GM19467 (cell line): ENCODE measurements around the gene GPRIN1.

Experiments used
- ATAC-seq: cut with Tn5 transposase; IDR thresholded peaks from one replicate; pipeline ENCODE4 v1.9.1; 2021; ENCODE audit warnings: mild to moderate bottlenecking, moderate library complexity; ENCODE audit not compliant: unreplicated experiment

Gene GPRIN1

DNA sequence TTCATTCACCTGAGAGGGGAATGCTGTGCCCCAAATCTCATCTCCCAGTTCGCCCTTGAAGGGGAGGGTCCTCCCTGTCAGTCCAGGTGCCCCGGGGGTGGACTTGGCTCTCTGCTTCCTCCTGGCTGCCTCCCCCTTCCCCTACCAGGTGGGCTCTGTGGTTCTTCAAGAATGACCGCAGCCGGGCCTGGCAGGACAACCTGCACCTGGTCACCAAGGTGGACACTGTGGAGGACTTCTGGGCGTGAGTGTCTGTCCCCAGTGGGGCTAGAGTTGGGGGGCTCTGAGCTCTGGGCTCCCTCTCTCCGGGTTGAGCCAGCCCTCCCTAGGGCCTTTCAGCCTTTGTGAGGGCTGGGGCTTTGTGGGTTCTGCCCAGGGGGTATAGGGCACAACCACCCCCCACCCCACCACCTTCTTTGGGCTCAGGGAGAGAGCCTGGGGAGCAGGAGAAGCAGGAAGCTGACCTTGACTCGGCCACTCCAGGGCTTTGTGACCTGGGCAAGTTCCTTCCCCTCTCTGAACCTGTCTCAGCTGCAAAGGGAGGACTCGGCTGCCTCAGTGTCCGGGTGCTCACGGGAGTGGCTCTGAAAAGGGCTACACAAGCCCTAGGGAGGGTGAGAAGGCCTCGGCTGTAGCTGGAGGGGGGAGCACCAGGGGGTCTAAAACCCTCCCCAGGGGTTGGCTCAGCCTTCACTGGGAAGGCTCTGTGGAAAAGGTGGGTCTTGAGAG, 33.7 kb upstream of the GPRIN1 start:
- ATAC-seq, result no peak

DNA sequence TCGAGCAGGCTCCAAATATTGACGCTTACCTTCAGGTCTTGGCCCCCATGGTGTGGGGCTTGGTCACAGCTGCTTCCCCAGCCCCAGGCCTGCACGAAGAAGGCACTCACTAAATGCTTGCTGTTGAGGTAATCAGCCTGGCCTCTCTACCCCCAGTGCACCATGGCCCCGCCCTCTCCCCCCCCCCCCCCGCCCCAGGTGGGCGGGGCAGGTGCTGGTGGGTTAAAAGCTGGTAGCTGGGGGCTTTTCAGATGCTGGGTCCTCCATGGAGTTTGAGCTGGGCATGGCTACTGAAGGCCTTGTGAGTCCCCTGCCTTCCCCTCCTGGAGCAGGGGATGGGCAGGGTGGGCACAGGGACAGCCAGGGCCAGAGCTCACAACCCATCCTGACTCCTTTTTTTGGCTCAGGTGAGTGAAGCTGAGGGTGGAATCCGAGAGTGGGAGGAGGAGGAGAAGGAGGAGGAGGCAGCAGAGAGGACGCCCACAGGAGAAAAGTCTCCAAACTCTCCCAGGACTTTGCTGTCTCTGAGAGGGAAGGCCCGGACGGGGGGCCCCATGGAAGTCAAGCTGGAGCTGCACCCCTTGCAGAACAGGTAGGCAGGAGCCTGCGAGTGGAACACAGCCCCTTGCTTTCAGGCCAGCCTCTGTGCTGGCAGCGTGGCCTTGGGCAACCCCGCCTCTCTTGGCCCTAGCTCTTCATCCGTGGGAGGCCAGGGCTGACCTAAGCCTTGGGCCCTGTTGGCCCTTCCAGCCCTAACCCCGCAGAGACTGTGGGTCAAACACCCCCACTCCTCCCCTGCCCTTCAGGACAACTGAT, 32.9 kb upstream of the GPRIN1 start:
- no peak for ATAC-seq

DNA sequence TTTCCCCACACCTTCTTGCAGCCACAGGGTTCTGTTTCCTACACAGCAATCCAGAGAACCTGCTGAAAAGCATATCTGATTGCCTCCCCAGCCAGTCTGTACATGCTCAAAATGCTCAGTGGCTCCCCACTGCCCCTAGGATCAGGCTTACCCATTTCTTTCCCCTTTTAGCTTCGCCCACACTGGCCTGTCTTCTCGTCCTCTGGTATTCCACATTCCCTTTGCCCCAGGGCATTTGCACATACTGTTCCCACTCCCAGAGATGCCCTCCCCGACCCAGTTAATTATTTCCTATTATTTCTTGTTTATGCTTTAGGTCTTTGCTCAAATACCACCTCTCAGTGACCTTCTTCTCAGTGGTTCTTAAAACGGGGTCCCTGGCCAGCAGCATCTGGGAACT, 30.7 kb upstream of the GPRIN1 start:
- no peak for ATAC-seq

DNA sequence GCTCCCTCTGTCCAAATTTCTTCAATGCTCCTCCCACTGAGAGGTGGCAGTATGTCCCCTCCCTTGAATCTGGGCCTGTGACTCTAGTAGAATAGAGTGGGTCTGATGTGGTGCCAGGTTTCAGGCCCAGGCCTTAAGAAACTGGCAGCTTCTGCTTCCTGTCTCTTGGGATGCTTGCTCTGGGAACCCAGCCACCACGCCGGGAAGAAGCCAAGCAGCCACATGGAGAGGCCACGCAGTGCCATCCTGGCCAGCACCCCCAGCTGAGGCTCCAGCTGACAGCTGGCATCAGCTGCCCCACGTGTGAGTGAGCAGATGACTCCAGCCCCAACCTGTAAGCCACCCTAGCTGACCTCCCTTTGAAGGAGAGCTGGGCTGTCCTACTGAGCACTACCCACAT, 30.0 kb upstream of the GPRIN1 start:
- no peak for ATAC-seq

DNA sequence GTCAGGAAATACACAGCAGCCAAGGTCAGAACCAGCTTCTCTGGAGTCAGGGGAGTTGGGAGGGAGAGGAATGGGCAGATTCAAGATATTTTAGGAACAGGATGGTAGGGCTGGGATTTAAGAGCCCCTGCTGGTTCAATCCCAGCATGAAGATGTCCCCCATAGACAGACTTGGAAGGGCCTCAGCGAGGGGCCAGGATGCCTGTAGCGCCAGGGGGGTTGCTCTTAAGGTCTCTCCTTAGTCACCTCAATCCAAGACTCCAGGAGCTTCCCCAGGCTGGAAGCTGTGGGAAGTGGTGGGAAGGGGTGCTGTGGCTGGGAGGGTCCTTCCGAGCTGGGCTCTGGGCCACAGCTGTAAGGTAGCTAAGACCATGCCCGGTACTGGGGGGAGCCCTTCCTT, 29.3 kb upstream of the GPRIN1 start:
- no peak for ATAC-seq

DNA sequence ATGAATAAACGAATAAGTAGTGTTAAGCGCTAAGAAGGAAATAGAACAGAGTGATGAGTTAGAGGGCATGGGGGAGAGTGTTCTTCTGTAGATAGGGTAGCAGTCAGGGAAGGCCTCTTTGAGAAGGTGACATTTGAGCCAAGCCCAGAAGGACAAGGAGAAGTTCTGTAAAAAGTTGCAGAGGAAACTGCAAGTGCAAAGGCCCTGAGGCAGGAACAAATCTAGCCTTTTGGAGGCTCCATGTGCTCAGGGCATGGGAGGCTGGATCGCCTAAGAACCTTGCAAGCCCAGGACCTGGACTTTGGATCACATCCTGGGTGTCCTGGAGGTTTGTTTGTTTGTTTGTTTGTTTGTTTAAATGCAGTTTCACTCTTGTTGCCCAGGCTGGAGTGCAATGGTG, 28.5 kb upstream of the GPRIN1 start:
- no peak for ATAC-seq

DNA sequence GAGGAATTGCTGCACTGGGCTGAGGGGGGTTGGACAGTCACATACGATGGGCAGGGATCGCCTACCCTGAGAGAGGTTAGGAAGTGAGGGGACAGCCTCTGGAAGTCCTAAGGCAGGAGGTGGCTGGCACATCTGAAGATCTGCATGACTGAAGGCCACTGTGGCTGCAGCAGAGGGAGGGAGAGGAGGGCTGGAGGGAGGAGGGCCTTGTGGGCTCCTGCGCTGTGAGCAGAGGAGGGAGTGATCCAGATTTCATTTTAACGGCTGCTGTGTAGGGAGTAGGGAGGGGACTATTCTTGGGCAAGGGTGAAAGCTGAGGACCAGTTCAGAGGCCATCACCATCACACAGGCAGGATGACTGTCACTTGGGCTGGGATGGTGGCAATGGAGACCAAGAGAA, 27.6 kb upstream of the GPRIN1 start:
- no peak for ATAC-seq

DNA sequence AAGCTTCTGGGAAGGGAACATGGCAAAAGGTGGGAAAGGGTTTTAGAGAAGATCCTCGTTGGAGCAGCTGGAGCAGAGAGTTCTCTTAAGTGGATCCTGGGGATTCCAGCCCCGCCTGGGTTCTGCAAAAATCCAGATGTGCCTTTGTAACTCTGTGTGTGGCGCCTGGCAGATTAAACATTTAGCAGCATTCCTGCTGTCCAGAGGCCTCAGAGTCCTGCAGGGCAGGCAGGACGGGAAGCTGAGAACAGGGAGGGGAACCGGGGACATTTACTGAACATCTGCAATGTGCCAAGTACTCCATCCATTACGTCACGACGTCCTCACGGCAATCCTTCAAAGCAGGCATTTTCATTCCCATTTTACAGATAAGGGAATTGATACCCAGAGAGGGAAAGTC, 26.5 kb upstream of the GPRIN1 start:
- ATAC-seq, result no peak

DNA sequence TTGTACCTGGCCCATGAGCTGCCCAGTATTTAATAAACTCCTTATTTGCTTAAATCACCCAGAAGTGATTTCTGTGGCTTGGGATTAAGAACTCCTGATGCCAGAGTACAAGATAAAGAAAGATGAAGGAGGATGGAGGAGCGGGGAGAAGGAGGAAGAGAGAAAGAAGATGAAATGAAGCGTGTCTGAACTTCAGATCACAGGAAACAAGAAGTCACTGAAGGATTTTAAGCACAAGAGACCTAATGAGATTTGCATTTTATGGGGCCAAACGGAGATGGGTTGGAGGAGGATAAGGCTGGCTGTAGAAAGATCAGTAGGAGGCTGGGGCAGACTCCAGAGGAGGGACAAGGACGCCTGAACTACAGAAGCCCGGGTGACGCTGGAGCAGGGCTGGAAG, 23.6 kb upstream of the GPRIN1 start:
- ATAC-seq, result no peak

DNA sequence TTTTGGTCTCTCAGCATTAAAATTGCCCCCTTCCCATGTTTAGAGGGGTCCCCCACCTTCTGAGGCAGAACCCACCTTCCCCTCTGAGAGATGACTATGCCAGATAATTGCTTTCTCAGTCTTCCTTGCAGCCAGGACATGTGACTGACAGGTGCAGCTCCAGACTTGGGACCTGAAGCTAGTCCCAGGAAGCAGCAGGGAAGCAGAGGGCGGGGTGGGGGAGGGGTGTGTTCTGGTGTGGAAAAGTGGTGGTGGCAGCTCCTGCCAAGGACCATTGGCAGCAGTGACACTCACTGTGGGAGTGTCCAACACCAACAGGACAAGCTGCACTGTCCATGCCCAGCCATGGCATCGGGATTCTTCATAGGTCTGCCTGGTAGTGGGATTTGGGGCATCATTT, 22.8 kb upstream of the GPRIN1 start:
- ATAC-seq, result no peak

DNA sequence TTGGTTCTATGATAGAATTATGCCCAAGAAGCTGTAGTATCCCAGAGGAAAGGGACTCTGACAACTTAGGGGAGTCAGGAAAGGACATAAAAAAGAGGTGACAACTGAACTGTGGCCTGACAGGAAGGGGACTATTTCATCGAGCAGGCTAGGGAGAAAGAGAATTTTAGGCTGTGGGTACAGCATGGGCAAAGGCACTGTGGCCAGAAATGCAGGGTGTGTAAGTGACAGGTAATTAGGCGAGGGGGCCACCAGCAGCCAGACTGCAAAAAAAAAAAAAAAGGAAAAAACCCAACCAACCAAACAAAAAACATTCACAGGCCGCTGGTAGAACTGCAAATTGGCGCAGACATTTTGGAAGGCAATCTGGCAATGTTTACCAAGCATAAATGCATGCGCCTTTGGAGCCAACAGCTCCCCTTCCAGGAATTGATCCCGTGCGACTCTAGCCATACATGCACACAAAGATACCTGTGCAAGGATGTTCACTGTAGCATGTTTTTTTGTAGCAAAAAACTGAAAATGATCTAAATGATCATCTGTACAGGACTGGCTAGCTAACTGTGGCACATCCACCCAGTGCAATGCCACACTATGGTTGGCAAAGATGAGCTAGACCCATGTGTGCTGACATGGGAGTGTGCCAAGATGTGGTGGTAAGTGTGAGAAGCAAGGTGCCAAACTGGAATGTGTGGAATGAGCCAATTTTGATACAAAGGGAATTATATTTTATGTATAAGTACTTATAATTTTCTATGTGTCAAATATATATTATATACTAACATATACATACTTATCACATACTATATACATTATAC, 21.6 kb upstream of the GPRIN1 start:
- no peak for ATAC-seq

DNA sequence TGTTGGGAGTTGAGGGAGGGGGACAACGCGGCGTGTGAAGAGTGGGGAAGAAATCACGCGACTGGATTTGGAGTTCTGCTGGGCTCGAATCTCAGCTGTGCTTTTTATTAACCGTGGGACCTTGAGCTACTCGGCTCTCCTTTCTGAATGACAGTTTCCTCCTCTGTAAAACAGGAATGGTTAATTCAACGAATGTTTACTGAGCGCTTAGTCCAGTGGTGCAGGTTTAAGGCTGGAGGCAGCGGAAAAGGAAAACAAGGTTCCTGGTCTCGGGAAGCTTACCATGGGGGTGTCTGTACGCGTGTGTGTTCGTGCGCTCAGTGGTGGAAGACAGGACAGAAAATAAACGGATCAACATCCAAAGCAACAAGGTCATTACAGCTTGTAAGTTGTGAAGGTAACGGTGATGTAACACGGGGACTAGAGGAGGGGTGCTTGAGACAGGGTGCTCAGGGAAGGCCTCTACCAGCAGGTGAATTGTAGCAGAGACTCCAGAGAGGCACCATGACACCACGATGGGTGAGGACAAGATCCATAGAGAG, 20.8 kb upstream of the GPRIN1 start:
- ATAC-seq, result no peak

DNA sequence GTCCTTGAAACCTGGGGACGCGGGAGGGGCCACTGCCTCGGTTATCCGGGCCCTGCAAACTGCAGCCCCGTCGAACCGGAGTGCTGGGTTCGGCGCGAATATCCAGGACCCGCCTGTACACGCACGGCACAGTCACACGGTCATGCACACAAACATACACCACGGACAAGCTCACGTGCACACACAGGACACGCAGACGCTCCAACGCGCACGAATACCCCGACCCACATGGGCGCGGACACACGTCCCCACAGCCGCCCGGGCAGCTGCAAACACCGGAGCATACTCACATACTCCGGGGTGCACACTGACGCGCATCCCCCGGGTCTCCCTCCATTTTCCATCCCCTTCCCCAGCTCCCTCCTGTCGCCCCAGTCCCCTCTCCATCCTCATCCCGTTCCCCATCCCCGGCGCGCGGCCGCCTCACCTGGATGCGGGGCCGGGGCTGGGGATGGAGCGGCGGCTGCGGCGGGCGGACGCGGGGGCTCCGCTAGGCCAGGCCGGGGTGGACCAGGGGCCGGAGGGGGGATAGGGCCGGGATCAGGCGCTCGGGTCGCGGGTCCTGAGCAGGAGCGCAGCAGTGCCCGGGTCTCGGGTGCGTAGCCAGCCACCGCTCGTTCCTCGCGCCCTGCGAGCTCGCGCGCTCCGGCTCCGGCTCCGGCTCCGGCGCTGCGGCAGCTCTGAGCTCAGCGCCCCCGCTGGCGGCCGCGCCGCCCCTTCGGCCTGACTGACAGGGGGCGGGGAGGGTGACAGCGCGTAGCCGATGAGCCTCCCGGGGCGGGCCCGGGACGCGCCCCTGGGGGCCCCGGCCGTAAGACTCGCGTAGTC, 20.1 kb upstream of the GPRIN1 start, which contains the start of the genes EIF4E1B and SNCB:
Gene EIF4E1B, plus strand, starts transcription at position 823 of the 828 bp plus-strand sequence. CDS start 12,113 bp downstream, outside the sequence.
Gene SNCB, minus strand, starts transcription at position 682 of the 828 bp plus-strand sequence. CDS start 880 bp downstream, outside the sequence.
- ATAC-seq, result no peak

DNA sequence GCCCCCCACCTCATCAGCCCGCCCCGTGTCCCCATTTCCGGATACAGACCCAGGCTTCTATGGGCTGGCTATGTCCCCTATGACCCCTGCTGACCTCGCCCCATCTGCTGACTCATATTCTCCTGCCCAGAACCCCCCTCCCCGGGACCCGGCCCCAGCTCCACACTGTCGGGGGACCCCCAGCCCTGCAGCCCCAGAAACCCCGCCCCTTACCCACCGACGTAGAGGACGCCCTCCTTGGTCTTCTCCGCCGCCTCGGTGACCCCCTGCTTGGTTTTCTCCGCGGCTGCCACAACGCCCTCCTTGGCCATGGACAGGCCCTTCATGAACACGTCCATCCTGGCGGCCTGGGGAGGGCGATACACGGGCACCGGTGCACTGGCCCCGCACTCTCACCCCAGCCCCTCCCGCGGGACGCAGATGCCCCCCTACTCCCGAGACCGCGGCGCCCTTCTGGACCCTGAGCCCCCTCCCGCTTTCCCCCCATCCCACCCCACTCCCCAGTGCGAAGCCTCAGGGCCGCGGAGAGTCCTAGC, 19.4 kb upstream of the GPRIN1 start:
- no peak for ATAC-seq

DNA sequence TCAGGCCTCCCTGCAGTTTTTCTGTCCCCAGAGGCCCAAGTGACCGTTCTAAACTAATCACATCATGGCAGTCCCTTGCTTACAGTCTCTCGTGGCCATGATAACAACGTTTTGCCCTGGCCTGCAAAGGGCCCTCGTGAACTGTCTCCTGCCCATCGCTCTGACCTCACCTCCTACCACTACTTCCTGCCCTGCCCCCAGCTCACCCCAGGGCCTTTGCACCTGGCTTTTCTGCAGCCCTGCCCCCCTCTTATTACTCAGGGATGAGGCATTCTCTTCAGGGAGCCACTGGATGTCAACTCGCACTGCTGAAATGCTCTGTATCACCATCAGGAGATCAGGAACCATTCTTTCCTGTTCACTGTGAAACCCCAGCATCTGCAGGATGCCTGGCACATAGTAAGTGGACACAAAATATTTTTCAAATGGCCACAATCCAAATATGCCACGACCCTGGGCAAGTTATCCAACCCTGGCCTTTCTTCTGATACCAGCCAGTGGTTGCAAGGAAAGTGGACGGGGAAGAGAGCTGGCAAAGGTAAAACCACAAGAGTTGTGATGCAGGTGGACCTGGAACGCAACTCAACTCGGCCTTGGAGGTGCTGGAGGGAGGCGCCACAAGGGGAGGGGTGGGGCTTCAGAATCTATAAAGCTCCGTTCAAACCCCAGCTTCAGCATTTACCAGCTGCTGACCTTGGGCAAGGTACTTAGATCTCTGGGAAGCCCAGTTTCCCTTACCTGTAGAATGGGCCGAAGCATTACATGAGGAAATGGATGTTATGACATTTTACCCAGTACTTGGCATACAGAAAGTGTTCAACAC, 18.7 kb upstream of the GPRIN1 start:
- no peak for ATAC-seq

DNA sequence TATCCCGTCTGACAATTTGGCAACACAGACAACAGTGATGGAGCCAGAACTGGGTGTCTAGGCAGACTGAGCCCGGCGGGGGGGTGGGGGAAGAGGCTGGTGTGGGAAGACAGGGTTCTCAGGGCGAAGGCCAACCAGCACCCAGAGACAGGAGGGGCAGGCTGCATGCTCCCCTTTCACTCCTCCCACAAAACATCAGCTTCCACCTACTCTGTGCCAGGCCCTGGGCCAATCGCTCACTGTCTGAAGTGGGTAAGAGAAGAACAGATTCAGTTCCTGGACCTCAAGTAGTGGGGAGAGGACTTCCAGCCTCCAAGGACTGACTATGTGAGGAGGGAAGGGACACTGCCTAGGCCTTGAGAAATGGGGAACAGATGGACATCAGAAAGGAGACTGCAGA, 17.6 kb upstream of the GPRIN1 start:
- no peak for ATAC-seq

DNA sequence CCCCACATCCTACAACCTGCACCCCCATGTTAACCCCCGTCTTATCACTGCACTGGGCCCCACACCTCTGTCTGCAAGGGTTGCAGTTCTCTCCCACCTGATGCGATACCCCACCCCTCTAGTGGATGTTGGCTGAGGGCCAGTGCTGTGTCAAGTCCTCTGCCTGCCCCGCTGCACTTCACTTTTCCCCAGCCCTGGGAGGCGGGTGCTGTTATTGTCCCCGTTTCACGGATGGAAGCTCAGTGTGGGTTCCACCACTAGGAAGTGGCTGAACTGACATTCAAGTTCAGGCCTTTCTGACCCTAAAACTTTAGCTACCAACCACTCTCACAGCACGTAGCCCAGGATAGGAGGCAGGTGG, 16.9 kb upstream of the GPRIN1 start:
- no peak for ATAC-seq

DNA sequence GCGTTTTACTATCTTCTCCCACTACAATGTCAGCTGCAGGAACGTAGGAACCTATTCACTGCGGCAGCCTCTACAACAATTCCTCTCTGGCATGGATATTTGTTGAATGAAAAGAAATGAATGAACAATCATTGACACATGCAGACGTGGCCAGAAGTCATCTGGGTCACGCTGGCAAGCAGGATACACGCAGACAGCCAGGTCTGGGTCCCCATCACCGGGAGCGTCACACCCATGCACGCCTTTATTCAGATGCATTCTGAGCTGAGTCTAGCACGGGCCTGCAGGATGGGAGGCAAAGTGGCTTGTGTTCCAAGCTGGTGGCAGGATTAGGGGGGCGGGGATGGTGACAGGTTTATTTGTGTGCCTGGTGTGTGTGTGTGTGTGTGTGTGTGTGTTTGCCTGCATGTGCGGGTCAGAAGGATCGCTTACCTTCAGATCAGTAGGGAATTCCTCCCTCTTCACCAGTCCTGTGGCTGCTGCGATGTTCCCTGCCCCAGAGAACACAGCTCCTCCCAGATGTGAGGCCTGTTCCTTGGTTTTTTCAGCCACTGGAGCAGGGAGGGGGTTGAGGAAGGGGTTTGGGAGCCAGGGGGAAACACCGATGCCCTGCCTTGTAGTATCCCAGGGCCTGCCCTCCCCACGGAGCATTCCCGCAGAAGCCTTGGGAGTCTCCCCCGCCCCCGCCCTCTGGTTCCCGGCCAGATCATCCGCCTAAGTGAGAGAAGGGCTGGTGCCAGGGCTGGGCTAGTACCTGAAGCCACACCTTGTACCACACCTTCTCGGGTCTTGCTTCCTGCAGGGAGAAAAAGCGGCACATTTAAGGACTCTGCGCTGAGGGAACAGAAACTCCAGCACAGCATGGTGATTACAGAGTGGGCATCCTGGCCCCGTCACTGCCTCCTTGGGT, 16.3 kb upstream of the GPRIN1 start:
- no peak for ATAC-seq
